ENCODE measurements around the gene SPAG16.
"Not testable (repeated sequence)": the region's sequence is repeated elsewhere in the genome, so short reads cannot be mapped to it uniquely, and the experiment has no call there.

Gene SPAG16

GRCh38 chr2:213261715-213262114 is 22.5 kb upstream of the SPAG16 start:
- TF ChIP-seq, protein P1, sequence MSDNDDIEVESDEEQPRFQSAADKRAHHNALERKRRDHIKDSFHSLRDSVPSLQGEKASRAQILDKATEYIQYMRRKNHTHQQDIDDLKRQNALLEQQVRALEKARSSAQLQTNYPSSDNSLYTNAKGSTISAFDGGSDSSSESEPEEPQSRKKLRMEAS (IDR thresholded peaks at IDR 0.05; ENCODE audit: low read depth, low read length) = no peak
- TF ChIP-seq MYC (IDR thresholded peaks at IDR 0.05; ENCODE audit: low read depth, low read length) (no peak), POLR2A (IDR thresholded peaks at IDR 0.05; ENCODE audit: extremely low read depth, insufficient read length) (no peak)
- TF ChIP-seq, protein P2, sequence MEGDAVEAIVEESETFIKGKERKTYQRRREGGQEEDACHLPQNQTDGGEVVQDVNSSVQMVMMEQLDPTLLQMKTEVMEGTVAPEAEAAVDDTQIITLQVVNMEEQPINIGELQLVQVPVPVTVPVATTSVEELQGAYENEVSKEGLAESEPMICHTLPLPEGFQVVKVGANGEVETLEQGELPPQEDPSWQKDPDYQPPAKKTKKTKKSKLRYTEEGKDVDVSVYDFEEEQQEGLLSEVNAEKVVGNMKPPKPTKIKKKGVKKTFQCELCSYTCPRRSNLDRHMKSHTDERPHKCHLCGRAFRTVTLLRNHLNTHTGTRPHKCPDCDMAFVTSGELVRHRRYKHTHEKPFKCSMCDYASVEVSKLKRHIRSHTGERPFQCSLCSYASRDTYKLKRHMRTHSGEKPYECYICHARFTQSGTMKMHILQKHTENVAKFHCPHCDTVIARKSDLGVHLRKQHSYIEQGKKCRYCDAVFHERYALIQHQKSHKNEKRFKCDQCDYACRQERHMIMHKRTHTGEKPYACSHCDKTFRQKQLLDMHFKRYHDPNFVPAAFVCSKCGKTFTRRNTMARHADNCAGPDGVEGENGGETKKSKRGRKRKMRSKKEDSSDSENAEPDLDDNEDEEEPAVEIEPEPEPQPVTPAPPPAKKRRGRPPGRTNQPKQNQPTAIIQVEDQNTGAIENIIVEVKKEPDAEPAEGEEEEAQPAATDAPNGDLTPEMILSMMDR (IDR thresholded peaks at IDR 0.05; ENCODE audit: low read depth, low read length) = no peak
- DNase-seq (ENCODE audit: low read depth) = no peak
- no peak overlapping the region for H3K4me3 ChIP-seq (ENCODE audit: low read depth, low read length)

DNA sequence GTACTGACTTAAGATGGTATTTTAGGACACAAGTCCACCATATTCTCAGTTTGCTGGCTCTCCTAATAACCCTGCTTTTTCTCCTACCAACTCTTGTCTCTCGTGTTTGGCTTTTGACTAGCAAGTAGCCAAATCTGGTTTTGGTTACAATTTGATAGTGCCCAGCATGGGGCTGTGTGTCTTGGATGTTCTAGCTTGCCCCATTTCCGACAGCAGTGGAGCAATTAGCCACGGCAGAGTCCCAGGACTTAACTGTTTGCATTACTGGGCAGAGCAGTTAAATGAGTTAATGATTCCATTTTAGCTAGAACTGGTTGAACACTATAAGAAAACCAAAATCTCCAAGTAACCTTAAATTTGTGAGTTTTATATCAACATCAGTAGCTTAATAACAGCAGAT is 18.6 kb upstream of the SPAG16 start:
- no peak for TF ChIP-seq POLR2A (IDR thresholded peaks at IDR 0.05; ENCODE audit: extremely low read depth, insufficient read length)
- TF ChIP-seq, protein P1 (IDR thresholded peaks at IDR 0.05; ENCODE audit: low read depth, low read length) = no peak
- TF ChIP-seq, protein P2 (IDR thresholded peaks at IDR 0.05; ENCODE audit: low read depth, low read length) = no peak
- no peak for DNase-seq (ENCODE audit: low read depth)
- H3K4me3 ChIP-seq (ENCODE audit: low read depth, low read length) = no peak overlapping the region

- DNase-seq (ENCODE audit: low read depth) = no peak
- TF ChIP-seq, protein P2 (IDR thresholded peaks at IDR 0.05; ENCODE audit: low read depth, low read length) = no peak
- TF ChIP-seq MYC (IDR thresholded peaks at IDR 0.05; ENCODE audit: low read depth, low read length) = no peak
- no peak for TF ChIP-seq POLR2A (IDR thresholded peaks at IDR 0.05; ENCODE audit: extremely low read depth, insufficient read length)
- TF ChIP-seq, protein P1 (IDR thresholded peaks at IDR 0.05; ENCODE audit: low read depth, low read length) = no peak
- no peak overlapping the region for H3K4me3 ChIP-seq (ENCODE audit: low read depth, low read length)
Measured at GRCh38 chr2:213266421-213266820, 17.8 kb upstream of the SPAG16 start.

DNA sequence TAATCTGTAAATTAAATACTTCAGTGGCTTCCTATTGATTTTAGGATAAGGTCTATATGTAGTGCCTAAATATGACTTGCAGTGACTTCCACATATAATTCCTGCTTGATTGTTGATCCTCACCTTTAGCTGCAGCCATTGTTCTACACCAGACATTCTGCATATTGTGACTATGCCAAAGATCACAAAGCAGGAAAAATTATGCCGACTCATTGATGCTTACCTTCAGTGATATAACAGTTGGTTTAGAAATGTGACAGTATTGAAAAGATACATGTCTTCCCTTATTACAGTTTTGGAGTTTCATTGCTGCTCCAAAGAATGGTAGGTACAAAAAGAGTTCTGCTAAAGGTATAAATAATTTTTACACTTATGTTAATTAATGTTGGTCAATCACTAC is 12.3 kb upstream of the SPAG16 start:
- no peak for TF ChIP-seq POLR2A (IDR thresholded peaks at IDR 0.05; ENCODE audit: extremely low read depth, insufficient read length)
- TF ChIP-seq MYC (IDR thresholded peaks at IDR 0.05; ENCODE audit: low read depth, low read length) = no peak
- no peak overlapping the region for H3K4me3 ChIP-seq (ENCODE audit: low read depth, low read length)
- DNase-seq (ENCODE audit: low read depth) = no peak

- TF ChIP-seq MYC (IDR thresholded peaks at IDR 0.05; ENCODE audit: low read depth, low read length) (no peak), POLR2A (IDR thresholded peaks at IDR 0.05; ENCODE audit: extremely low read depth, insufficient read length) (no peak)
- TF ChIP-seq, protein P1 (IDR thresholded peaks at IDR 0.05; ENCODE audit: low read depth, low read length) = no peak
- TF ChIP-seq, protein P2 (IDR thresholded peaks at IDR 0.05; ENCODE audit: low read depth, low read length) = no peak
- DNase-seq (ENCODE audit: low read depth) = no peak
Measured at GRCh38 chr2:213274143-213274542, 10.1 kb upstream of the SPAG16 start.

DNA sequence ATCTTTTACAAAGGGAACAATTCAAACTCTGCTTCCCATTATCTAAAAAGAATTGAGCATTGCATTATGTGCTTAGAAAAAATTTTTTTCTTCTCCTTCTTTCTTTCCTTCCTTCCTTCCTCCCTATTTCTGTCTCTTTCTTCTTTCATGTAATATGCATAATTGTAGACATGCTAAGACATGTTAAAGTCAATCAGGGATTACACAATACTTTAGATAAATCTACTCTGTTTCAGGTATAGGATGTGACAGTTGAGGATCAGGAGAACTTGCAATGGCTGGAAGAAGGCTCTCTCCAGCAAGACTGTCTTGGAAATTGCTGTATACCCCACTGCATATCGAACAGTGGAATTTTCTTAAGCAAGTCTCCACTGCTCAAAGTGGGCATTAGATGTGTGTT is 9.0 kb upstream of the SPAG16 start:
- H3K4me3 ChIP-seq (ENCODE audit: low read depth, low read length) = no peak overlapping the region
- no peak for DNase-seq (ENCODE audit: low read depth)
- no peak for TF ChIP-seq MYC (IDR thresholded peaks at IDR 0.05; ENCODE audit: low read depth, low read length)
- TF ChIP-seq, protein P2 (IDR thresholded peaks at IDR 0.05; ENCODE audit: low read depth, low read length) = no peak
- TF ChIP-seq, protein P1 (IDR thresholded peaks at IDR 0.05; ENCODE audit: low read depth, low read length) = no peak
- no peak for TF ChIP-seq POLR2A (IDR thresholded peaks at IDR 0.05; ENCODE audit: extremely low read depth, insufficient read length)

More at GRCh38 chr2:213274143-213274542, 10.1 kb upstream of the SPAG16 start:
- H3K4me3 ChIP-seq (ENCODE audit: low read depth, low read length) = no peak overlapping the region

DNA sequence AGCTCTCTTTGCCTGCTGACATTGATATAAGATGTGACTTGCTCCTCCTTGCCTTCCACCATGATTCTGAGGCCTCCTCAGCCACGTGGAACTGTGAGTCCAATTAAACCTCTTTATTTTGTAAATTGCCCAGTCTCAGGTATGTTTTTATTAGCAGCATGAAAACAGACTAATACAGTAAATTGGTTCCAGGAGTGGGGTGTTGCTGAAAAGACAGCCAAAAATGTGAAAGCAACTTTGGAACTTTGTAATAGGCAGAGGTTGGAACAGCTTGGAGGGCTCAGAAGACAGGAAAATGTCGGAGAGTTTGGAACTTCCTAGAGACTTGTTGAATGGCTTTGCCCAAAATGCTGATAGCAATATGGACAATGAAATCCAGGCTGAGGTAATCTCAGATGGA is 7.1 kb upstream of the SPAG16 start:
- not testable (repeated sequence) for H3K4me3 ChIP-seq (ENCODE audit: low read depth, low read length); DNase-seq (ENCODE audit: low read depth)

All from NB4 (cell line).